ENCODE data around the gene PLAC8L1.

DNA sequence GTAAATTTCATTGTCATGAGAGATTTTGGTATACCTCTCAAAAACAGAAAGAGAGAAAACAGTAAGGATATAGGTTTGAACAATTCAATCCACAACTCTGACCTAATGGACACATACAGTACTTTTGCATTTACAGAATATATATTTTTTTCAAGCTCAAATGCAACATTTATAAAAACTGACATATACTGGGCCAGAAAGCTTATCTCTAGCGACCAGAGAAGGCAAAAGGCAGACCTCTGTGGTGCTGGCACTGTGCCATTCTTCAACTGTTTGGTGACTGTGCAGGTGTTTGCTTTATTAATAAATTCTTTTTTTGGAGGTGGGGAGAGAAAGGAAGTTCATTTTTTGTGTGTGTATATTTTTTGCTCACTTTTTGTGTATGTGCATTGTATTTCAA is 6.0 kb upstream of the PLAC8L1 start:
- TF ChIP-seq, protein P1, sequence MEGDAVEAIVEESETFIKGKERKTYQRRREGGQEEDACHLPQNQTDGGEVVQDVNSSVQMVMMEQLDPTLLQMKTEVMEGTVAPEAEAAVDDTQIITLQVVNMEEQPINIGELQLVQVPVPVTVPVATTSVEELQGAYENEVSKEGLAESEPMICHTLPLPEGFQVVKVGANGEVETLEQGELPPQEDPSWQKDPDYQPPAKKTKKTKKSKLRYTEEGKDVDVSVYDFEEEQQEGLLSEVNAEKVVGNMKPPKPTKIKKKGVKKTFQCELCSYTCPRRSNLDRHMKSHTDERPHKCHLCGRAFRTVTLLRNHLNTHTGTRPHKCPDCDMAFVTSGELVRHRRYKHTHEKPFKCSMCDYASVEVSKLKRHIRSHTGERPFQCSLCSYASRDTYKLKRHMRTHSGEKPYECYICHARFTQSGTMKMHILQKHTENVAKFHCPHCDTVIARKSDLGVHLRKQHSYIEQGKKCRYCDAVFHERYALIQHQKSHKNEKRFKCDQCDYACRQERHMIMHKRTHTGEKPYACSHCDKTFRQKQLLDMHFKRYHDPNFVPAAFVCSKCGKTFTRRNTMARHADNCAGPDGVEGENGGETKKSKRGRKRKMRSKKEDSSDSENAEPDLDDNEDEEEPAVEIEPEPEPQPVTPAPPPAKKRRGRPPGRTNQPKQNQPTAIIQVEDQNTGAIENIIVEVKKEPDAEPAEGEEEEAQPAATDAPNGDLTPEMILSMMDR (IDR thresholded peaks at IDR 0.05): no peak
- no peak for TF ChIP-seq POLR2A (IDR thresholded peaks at IDR 0.05)
